ENCODE measurements around the gene BTRC. TPM values are rescaled to one million over a fixed set of nuclear protein-coding genes. Genes with fewer than 3 reads are reported as not detected.
A peak's percentile ranks its signal among the peaks of the same experiment; 100 is the strongest.

Gene BTRC
- total RNA-seq, 1 experiment from 2014 or later = 1.8 TPM

DNA sequence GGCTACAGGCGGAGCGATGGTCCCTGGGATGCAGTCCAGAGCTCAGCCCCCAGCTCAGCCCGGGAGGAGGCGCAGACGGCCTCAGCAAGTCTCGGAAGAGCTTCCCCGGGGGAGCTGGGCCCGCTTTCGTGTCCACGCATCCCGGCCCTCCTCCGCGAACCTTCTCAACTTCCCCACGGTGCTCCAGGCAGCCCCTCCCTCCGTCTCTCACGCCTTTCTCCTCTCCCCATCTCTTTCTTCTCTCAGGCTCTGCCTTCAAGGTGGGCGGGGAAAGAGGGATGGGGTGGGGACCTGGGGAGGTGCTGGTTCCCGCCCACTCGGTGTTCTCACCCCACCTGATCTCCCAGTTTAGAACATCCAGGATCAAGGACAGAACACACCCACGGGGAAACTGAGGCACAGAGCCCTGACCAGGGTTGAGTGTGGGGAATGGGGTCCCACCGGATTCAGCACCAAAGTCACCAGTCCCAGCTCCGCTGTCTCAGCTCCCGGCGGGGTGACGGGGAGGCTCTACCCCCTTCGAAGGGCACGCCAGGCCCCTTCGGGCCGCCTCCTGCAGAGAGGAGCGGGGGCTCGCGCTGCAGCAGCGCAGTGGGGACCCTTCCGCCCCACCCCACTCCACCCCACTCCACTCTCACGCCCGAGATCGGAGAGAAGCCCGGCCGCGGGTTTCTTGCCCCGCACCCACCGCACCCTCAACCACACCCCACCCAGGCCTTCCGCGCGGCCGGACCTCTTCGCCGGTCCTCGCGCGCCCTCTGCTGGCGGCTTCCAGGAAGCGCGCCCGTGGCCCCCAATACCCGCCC, 215.9 kb downstream of the BTRC start:
- H2AFZ ChIP-seq (ENCODE audit: low read length) = peak overlapping the region; percentile 67; the same call in 1 of the 2 replicates

DNA sequence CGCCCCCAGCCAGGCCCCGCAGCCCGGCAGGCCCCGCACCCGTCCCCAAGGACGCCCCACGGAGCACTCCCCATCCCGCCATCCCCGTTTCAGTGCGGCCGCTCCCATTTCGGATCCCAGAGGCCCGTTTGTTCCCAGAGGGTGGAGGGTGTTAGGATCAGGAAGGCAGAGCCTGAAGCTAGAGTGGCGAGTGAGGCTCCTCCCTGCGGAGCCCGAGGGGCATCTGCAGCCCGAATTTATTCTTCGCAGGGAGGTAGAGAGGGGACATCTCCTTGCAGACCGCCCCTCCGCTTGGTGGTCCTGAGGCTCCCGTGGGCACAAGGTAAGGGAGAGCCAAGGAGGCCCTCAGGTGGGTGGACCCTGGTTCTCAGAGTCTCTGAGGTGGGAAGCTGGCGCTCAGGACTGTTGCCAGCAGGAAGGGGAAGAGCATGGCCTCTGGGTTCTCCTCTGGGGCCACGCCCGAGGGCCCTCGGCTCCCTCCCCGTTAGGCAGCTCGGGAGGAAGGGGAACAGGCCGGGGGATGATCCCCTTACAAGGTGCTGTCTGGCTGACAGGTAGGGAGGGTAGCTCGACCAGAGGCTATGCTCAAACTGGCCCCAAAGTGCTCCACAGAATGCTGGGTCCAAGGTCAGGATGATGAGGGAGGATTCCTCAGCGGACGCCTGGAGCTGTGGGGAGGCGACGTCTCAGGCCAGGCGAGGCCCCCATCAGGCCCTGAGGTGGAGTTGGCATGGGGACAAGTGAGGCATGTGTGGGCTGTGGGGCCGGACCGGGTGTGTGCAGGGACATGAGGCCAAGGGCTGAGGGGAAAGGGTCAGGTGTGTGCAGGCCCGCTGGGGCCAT, 216.7 kb downstream of the BTRC start:
- no peak for DNase-seq
- Histone ChIP-seq H3K4me1 (ENCODE audit: low read length) (peaks cover 6% of the 10 kb centered on the region), H3K27ac (ENCODE audit: low read length) (no peak overlapping the region), H3K36me3 (ENCODE audit: insufficient read depth, low read length) (no peaks in the 10 kb centered on the region), H3K27me3 (ENCODE audit: low read length) (no peaks in the 10 kb centered on the region), H3K9me2 (replicated peaks; ENCODE audit: insufficient read depth, low read length) (no peaks in the 10 kb centered on the region), H3K4me3 (ENCODE audit: low read length) (peak overlapping the region; percentile 72; the same call in 1 of the 2 replicates), H3K79me2 (ENCODE audit: low read length) (no peaks in the 10 kb centered on the region), H3K9me3 (ENCODE audit: low read length) (no peaks in the 10 kb centered on the region), H3K4me2 (ENCODE audit: low read depth, low read length, poor library complexity, severe bottlenecking) (peak overlapping the region; percentile 79), H3K9ac (ENCODE audit: low read length) (peak overlapping the region; percentile 70), H2AFZ (ENCODE audit: low read length) (no peak overlapping the region), H4K20me1 (ENCODE audit: insufficient read depth, low read depth, low read length) (no peaks in the 10 kb centered on the region)

More for the DNA sequence above, 215.9 kb downstream of the BTRC start:
- DNase-seq = peak; percentile 86
- Histone ChIP-seq H3K9me3 (ENCODE audit: low read length) (no peaks in the 10 kb centered on the region), H3K27me3 (ENCODE audit: low read length) (no peaks in the 10 kb centered on the region), H3K36me3 (ENCODE audit: insufficient read depth, low read length) (no peaks in the 10 kb centered on the region), H3K4me1 (ENCODE audit: low read length) (peaks cover 6% of the 10 kb centered on the region), H3K4me3 (ENCODE audit: low read length) (peak overlapping the region; percentile 72), H3K4me2 (ENCODE audit: low read depth, low read length, poor library complexity, severe bottlenecking) (peak overlapping the region; percentile 79), H4K20me1 (ENCODE audit: insufficient read depth, low read depth, low read length) (no peaks in the 10 kb centered on the region), H3K79me2 (ENCODE audit: low read length) (no peaks in the 10 kb centered on the region), H3K9ac (ENCODE audit: low read length) (peak overlapping the region; percentile 70), H3K27ac (ENCODE audit: low read length) (no peak overlapping the region), H3K9me2 (replicated peaks; ENCODE audit: insufficient read depth, low read length) (no peaks in the 10 kb centered on the region)

- no peak overlapping the region for H3K9ac ChIP-seq (ENCODE audit: low read length)
- no peak overlapping the region for H2AFZ ChIP-seq (ENCODE audit: low read length)
- no peak overlapping the region for H3K4me2 ChIP-seq (ENCODE audit: low read depth, low read length, poor library complexity, severe bottlenecking)
Observed at GRCh38 chr10:101571271-101571925, 217.4 kb downstream of the BTRC start.

DNA sequence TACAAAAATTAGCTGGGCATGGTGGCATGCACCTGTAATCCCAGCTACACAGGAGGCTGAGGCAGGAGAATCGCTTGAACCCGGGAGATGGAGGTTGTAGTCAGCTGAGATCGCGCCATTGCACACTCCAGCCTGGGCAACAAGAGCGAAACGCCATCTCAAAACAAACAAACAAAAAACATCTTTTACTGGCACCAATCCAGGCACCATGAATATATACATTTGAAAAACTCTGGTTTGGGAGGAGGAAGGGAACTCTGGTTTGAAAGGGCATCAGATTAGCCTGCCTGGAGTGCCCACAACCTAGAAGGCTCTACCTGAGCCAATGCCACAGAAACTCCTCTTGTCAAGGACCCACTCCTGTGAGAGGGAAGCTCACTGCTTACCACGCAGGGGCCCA, 218.2 kb downstream of the BTRC start:
- Histone ChIP-seq H3K9me2 (replicated peaks; ENCODE audit: insufficient read depth, low read length) (no peaks in the 10 kb centered on the region), H2AFZ (ENCODE audit: low read length) (no peak overlapping the region), H3K36me3 (ENCODE audit: insufficient read depth, low read length) (no peaks in the 10 kb centered on the region), H3K4me3 (ENCODE audit: low read length) (no peak overlapping the region), H4K20me1 (ENCODE audit: insufficient read depth, low read depth, low read length) (no peaks in the 10 kb centered on the region), H3K79me2 (ENCODE audit: low read length) (no peaks in the 10 kb centered on the region), H3K27me3 (ENCODE audit: low read length) (no peaks in the 10 kb centered on the region), H3K4me1 (ENCODE audit: low read length) (peaks cover 6% of the 10 kb centered on the region), H3K27ac (ENCODE audit: low read length) (no peak overlapping the region), H3K4me2 (ENCODE audit: low read depth, low read length, poor library complexity, severe bottlenecking) (no peak overlapping the region), H3K9ac (ENCODE audit: low read length) (no peak overlapping the region), H3K9me3 (ENCODE audit: low read length) (no peaks in the 10 kb centered on the region)
- DNase-seq = no peak

More at GRCh38 chr10:101571271-101571925, 217.4 kb downstream of the BTRC start:
- H3K4me1 ChIP-seq (ENCODE audit: low read length) = peaks cover 6% of the 10 kb centered on the region
- DNase-seq = no peak
- H3K27me3 ChIP-seq (ENCODE audit: low read length) = no peaks in the 10 kb centered on the region
- H4K20me1 ChIP-seq (ENCODE audit: insufficient read depth, low read depth, low read length) = no peaks in the 10 kb centered on the region
- no peaks in the 10 kb centered on the region for H3K9me3 ChIP-seq (ENCODE audit: low read length)
- no peak overlapping the region for H3K27ac ChIP-seq (ENCODE audit: low read length)
- H3K36me3 ChIP-seq (ENCODE audit: insufficient read depth, low read length) = no peaks in the 10 kb centered on the region
- no peak overlapping the region for H3K4me3 ChIP-seq (ENCODE audit: low read length)
- no peaks in the 10 kb centered on the region for H3K79me2 ChIP-seq (ENCODE audit: low read length)
- H3K9me2 ChIP-seq (replicated peaks; ENCODE audit: insufficient read depth, low read length) = no peaks in the 10 kb centered on the region

GRCh38 chr10:101572785-101573184, 218.8 kb downstream of the BTRC start:
- Histone ChIP-seq H3K9me3 (ENCODE audit: low read length) (no peaks in the 10 kb centered on the region), H2AFZ (ENCODE audit: low read length) (no peak overlapping the region), H4K20me1 (ENCODE audit: insufficient read depth, low read depth, low read length) (no peaks in the 10 kb centered on the region)

DNA sequence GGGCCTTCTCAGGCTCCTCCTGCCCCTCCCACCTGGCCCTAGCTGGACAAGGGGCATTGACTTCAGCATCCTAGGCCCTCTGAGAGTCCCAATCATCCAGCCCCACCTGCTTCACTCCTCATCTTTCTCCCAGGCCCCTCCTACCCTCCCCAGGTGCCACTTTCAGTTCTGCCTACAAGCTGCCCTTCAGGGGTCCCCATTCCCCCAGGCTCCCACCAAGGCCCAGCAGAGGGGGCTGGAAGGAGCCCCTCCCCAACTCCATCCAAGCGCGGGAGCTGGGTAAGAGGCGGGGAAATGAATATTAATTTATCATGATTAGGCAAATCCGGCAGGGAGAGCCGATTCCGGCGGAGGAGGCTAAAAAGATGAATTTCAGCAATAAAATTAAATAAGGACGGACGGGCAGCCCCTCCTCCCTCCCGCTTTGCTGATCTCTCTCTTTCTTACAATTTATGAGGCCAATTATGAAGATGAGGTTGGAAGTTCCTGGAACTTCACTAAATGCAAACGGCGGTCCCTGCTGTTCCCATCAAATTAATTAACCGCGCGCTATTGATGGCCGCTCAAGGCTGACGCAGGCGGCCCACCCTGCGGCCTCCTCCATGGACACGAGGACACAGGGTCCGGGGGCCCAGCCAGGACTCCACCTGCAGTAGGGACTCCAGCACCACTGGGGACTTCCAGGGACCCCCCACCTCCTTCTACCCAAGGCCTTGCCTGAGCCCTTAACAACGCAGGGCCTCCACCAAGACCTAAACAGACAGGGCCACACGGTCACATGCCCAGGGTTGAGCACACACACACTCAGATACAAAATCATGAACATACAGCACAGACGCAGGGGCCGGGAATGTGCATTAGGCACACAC, 220.2 kb downstream of the BTRC start:
- H3K4me1 ChIP-seq (ENCODE audit: low read length) = peaks cover 6% of the 10 kb centered on the region

More at GRCh38 chr10:101572785-101573184, 218.8 kb downstream of the BTRC start:
- no peak overlapping the region for H3K27ac ChIP-seq (ENCODE audit: low read length)
- no peaks in the 10 kb centered on the region for H3K36me3 ChIP-seq (ENCODE audit: insufficient read depth, low read length)
- H3K27me3 ChIP-seq (ENCODE audit: low read length) = no peaks in the 10 kb centered on the region
- H3K9me2 ChIP-seq (replicated peaks; ENCODE audit: insufficient read depth, low read length) = no peaks in the 10 kb centered on the region
- no peak overlapping the region for H3K9ac ChIP-seq (ENCODE audit: low read length)
- H3K4me3 ChIP-seq (ENCODE audit: low read length) = no peak overlapping the region
- DNase-seq = no peak
- no peak overlapping the region for H3K4me2 ChIP-seq (ENCODE audit: low read depth, low read length, poor library complexity, severe bottlenecking)
- H3K79me2 ChIP-seq (ENCODE audit: low read length) = no peaks in the 10 kb centered on the region
- peaks cover 6% of the 10 kb centered on the region for H3K4me1 ChIP-seq (ENCODE audit: low read length)

GRCh38 chr10:101575091-101575490, 221.1 kb downstream of the BTRC start:
- DNase-seq = no peak
- Histone ChIP-seq H3K9ac (ENCODE audit: low read length) (no peak overlapping the region), H3K4me3 (ENCODE audit: low read length) (no peak overlapping the region), H3K27ac (ENCODE audit: low read length) (no peak overlapping the region), H3K4me1 (ENCODE audit: low read length) (no peaks in the 10 kb centered on the region; the same call in 1 of the 2 replicates), H3K27me3 (ENCODE audit: low read length) (no peaks in the 10 kb centered on the region), H2AFZ (ENCODE audit: low read length) (no peak overlapping the region), H3K79me2 (ENCODE audit: low read length) (no peaks in the 10 kb centered on the region), H3K4me2 (ENCODE audit: low read depth, low read length, poor library complexity, severe bottlenecking) (no peak overlapping the region), H3K36me3 (ENCODE audit: insufficient read depth, low read length) (no peaks in the 10 kb centered on the region), H4K20me1 (ENCODE audit: insufficient read depth, low read depth, low read length) (no peaks in the 10 kb centered on the region), H3K9me2 (replicated peaks; ENCODE audit: insufficient read depth, low read length) (no peaks in the 10 kb centered on the region), H3K9me3 (ENCODE audit: low read length) (no peaks in the 10 kb centered on the region)

More for the DNA sequence above, 220.2 kb downstream of the BTRC start:
- DNase-seq = no peak
- H3K9me3 ChIP-seq (ENCODE audit: low read length) = no peaks in the 10 kb centered on the region
- no peak overlapping the region for H3K4me3 ChIP-seq (ENCODE audit: low read length)
- H3K9ac ChIP-seq (ENCODE audit: low read length) = no peak overlapping the region
- no peaks in the 10 kb centered on the region for H3K9me2 ChIP-seq (replicated peaks; ENCODE audit: insufficient read depth, low read length)
- no peaks in the 10 kb centered on the region for H3K79me2 ChIP-seq (ENCODE audit: low read length)
- no peaks in the 10 kb centered on the region for H4K20me1 ChIP-seq (ENCODE audit: insufficient read depth, low read depth, low read length)
- H3K27ac ChIP-seq (ENCODE audit: low read length) = no peak overlapping the region
- H3K36me3 ChIP-seq (ENCODE audit: insufficient read depth, low read length) = no peaks in the 10 kb centered on the region
- no peak overlapping the region for H2AFZ ChIP-seq (ENCODE audit: low read length)
- H3K27me3 ChIP-seq (ENCODE audit: low read length) = no peaks in the 10 kb centered on the region
- H3K4me2 ChIP-seq (ENCODE audit: low read depth, low read length, poor library complexity, severe bottlenecking) = no peak overlapping the region

Measured in Karpas-422 (cell line).